H9 (cell line): ENCODE data around the gene CDK6. TPM values are rescaled to one million over a fixed set of nuclear protein-coding genes. Genes with fewer than 3 reads are reported as not detected.

Experiments
- DNase-seq: peaks from one replicate; pipeline ENCODE4 v3.0.0-alpha.2; 2017
- H2AFZ ChIP-seq: one replicate; pipeline ENCODE4 v1.6.1; 2013; ENCODE audit warnings: mild to moderate bottlenecking, low read length, control low read depth, moderate library complexity
- H2AK5ac ChIP-seq: 2 replicates; pipeline ENCODE4 v1.6.1; 2013; ENCODE audit warnings: low read length, control low read depth, mixed read lengths; ENCODE audit not compliant: insufficient read length
- H2BK120ac ChIP-seq: one replicate; pipeline ENCODE4 v1.6.1; 2013; ENCODE audit warnings: low read depth, mild to moderate bottlenecking, low read length, control low read depth, inconsistent platforms; ENCODE audit not compliant: poor library complexity, severe bottlenecking
- H2BK12ac ChIP-seq: 2 replicates; pipeline ENCODE4 v1.6.1; 2013; ENCODE audit warnings: low read length, control low read depth, mixed read lengths, low read depth; ENCODE audit not compliant: insufficient read length
- H2BK15ac ChIP-seq: 2 replicates; pipeline ENCODE4 v1.6.1; 2013; ENCODE audit warnings: low read depth, low read length, control low read depth
- H2BK20ac ChIP-seq: one replicate; pipeline ENCODE4 v1.6.1; 2013; ENCODE audit warnings: low read depth, mild to moderate bottlenecking, low read length, control low read depth, inconsistent platforms; ENCODE audit not compliant: poor library complexity, severe bottlenecking
- H2BK5ac ChIP-seq: 2 replicates; pipeline ENCODE4 v1.6.1; 2013; ENCODE audit warnings: low read length, control low read depth, mixed read lengths; ENCODE audit not compliant: insufficient read length
- H3K14ac ChIP-seq: 2 replicates; pipeline ENCODE4 v1.6.1; 2013; ENCODE audit warnings: low read length, control low read depth; ENCODE audit not compliant: insufficient read depth
- H3K18ac ChIP-seq: 2 replicates; pipeline ENCODE4 v1.6.1; 2013; ENCODE audit warnings: low read depth, mild to moderate bottlenecking, mixed read lengths, low read length, control low read depth; ENCODE audit not compliant: insufficient read length
- H3K23ac ChIP-seq: 2 replicates; pipeline ENCODE4 v1.6.1; 2013; ENCODE audit warnings: low read length, control low read depth, mixed read lengths, low read depth; ENCODE audit not compliant: insufficient read length
- H3K23me2 ChIP-seq: 2 replicates; pipeline ENCODE4 v1.6.1; 2013; ENCODE audit warnings: low read depth, mild to moderate bottlenecking, mixed read lengths, low read length, control low read depth; ENCODE audit not compliant: insufficient read length, poor library complexity, severe bottlenecking
- H3K27ac ChIP-seq: 2 replicates; pipeline ENCODE4 v1.5.1; 2013; ENCODE audit warnings: low read length, control low read depth, mixed read lengths, low read depth; ENCODE audit not compliant: insufficient read length
- H3K27me3 ChIP-seq: 2 replicates; pipeline ENCODE4 v1.6.1; 2013; ENCODE audit warnings: low read length, control low read depth, inconsistent platforms; ENCODE audit not compliant: insufficient read depth
- H3K4ac ChIP-seq: 2 replicates; pipeline ENCODE4 v1.6.1; 2013; ENCODE audit warnings: low read depth, mild to moderate bottlenecking, control low read depth, inconsistent platforms, low read length, moderate library complexity
- H3K4me1 ChIP-seq: 2 replicates; pipeline ENCODE4 v1.6.1; 2013; ENCODE audit warnings: low read length, control low read depth, inconsistent platforms; ENCODE audit not compliant: insufficient read depth
- H3K4me2 ChIP-seq: 2 replicates; pipeline ENCODE4 v1.6.1; 2013; ENCODE audit warnings: low read length, control low read depth, mixed read lengths; ENCODE audit not compliant: insufficient read length, insufficient read depth
- H3K56ac ChIP-seq: 2 replicates; pipeline ENCODE4 v1.6.1; 2013; ENCODE audit warnings: low read depth, mild to moderate bottlenecking, mixed read lengths, low read length, control low read depth; ENCODE audit not compliant: insufficient read length
- H3K79me1 ChIP-seq: 2 replicates; pipeline ENCODE4 v1.6.1; 2013; ENCODE audit warnings: low read depth, mild to moderate bottlenecking, moderate library complexity, low read length, control low read depth, inconsistent platforms; ENCODE audit not compliant: insufficient read depth, poor library complexity, severe bottlenecking
- H3K79me2 ChIP-seq: 2 replicates; pipeline ENCODE4 v1.6.1; 2013; ENCODE audit warnings: low read length, control low read depth, inconsistent platforms; ENCODE audit not compliant: insufficient read depth
- H3K9ac ChIP-seq: 2 replicates; pipeline ENCODE4 v1.6.1; 2013; ENCODE audit warnings: low read length, control low read depth, mixed read lengths; ENCODE audit not compliant: insufficient read length; ENCODE audit errors: extremely low read depth
- H3K9me3 ChIP-seq: one replicate; pipeline ENCODE4 v1.6.1; 2013; ENCODE audit warnings: low read depth, low read length, inconsistent platforms; ENCODE audit not compliant: control insufficient read depth
- H3T11ph ChIP-seq: one replicate; pipeline ENCODE4 v1.6.1; 2013; ENCODE audit warnings: mild to moderate bottlenecking, low read length, control low read depth, inconsistent platforms
- H4K20me1 ChIP-seq: one replicate; pipeline ENCODE4 v1.6.1; 2013; ENCODE audit not compliant: control insufficient read depth, insufficient read length, insufficient read depth
- H4K5ac ChIP-seq: 2 replicates; pipeline ENCODE4 v1.6.1; 2013; ENCODE audit warnings: low read depth, mild to moderate bottlenecking, mixed read lengths, low read length, control low read depth; ENCODE audit not compliant: insufficient read length
- H4K8ac ChIP-seq: replicated peaks from 2 replicates; pipeline ENCODE4 v1.6.1; 2013; ENCODE audit warnings: low read length, control low read depth, mixed read lengths, low read depth; ENCODE audit not compliant: insufficient read length
- H4K91ac ChIP-seq: 2 replicates; pipeline ENCODE4 v1.6.1; 2013; ENCODE audit warnings: low read depth, mild to moderate bottlenecking, moderate library complexity, mixed read lengths, low read length, control low read depth; ENCODE audit not compliant: insufficient read length
- H3K27ac Mint-ChIP-seq, 3 experiments: 2 replicates in 2 of 3; 3 replicates in 1 of 3; pipeline ENCODE4 v1.8.0; 2020 to 2021; ENCODE audit warnings: mixed read lengths in 3 of 3, mild to moderate bottlenecking in 1 of 3, moderate library complexity in 1 of 3
- H3K27me3 Mint-ChIP-seq: 2 replicates; pipeline ENCODE4 v1.8.0; 2021; ENCODE audit warnings: low read depth, mild to moderate bottlenecking, moderate library complexity, mixed read lengths
- H3K36me3 Mint-ChIP-seq, 3 experiments: 2 replicates in 2 of 3; 3 replicates in 1 of 3; pipeline ENCODE4 v1.8.0; 2020 to 2021; ENCODE audit warnings: low read depth in 3 of 3, mixed read lengths in 3 of 3; ENCODE audit not compliant: insufficient read depth in 1 of 3
- H3K4me1 Mint-ChIP-seq, 2 experiments: 2 replicates each; pipeline ENCODE4 v1.8.0; 2020; ENCODE audit warnings: mixed read lengths in 2 of 2
- H3K4me3 Mint-ChIP-seq, 2 experiments: 2 replicates in 1 of 2; 3 replicates in 1 of 2; pipeline ENCODE4 v1.8.0; 2020 to 2021; ENCODE audit warnings: mild to moderate bottlenecking in 2 of 2, mixed read lengths in 2 of 2, moderate library complexity in 1 of 2
- H3K9me3 Mint-ChIP-seq, 2 experiments: 2 replicates in 1 of 2; 3 replicates in 1 of 2; pipeline ENCODE4 v1.8.0; 2020; ENCODE audit warnings: mild to moderate bottlenecking in 2 of 2, mixed read lengths in 2 of 2, moderate library complexity in 1 of 2
- WGBS: extraction: QIAGEN DNeasy Blood & Tissue Kit; methylation state at CpG from one replicate; pipeline ENCODE4 v1.1.7; 2013; ENCODE audit warnings: missing lambda C conversion rate, low lambda C conversion rate, mixed read lengths; ENCODE audit not compliant: insufficient read length; ENCODE audit errors: extremely low coverage; 5-methylcytosine and 5-hydroxymethylcytosine counted together
- total RNA-seq: library from RNA; stranded (reverse); gene quantifications from 2 replicates; pipeline ENCODE4 v1.2.1, GENCODE V29; 2021
- TF ChIP-seq, protein P1 (sequence below): fragments of 200-600 bp; sonication (generic); conservative IDR thresholded peaks from 3 replicates; pipeline ENCODE4 v1.8.0; 2021; ENCODE audit warnings: antibody characterized with exemption, mild to moderate bottlenecking

The CDK6 gene
- total RNA-seq, 1 experiment from 2014 or later = 30.0 TPM

GRCh38 chr7:92729751-92730150 lies 106.6 kb downstream of the CDK6 start:
- H3K4me1 ChIP-seq = no peaks in the 10 kb centered on the region
- H3K4me1 Mint-ChIP-seq = peaks cover 6% of the 10 kb centered on the region in 2 experiments; a peak in 3 of 4 replicates
- no peaks in the 10 kb centered on the region for H4K20me1 ChIP-seq
- H3K4ac ChIP-seq = no peak overlapping the region
- no peak overlapping the region for H3K56ac ChIP-seq
- H2BK12ac ChIP-seq = no peak overlapping the region
- no peak overlapping the region for H3K9ac ChIP-seq
- peaks cover 0 to 4% (median 0%) of the 10 kb centered on the region in 3 experiments; a peak in 2 of 7 replicates for H3K36me3 Mint-ChIP-seq
- H3K27ac ChIP-seq = no peak overlapping the region
- no peak overlapping the region for H2BK20ac ChIP-seq
- H3K4me2 ChIP-seq = no peak overlapping the region
- H2AK5ac ChIP-seq = no peak overlapping the region
- H3K27me3 Mint-ChIP-seq = peaks cover 5% of the 10 kb centered on the region
- no peak overlapping the region for H2BK15ac ChIP-seq
- H3K79me2 ChIP-seq = no peaks in the 10 kb centered on the region
- H3K18ac ChIP-seq = no peak overlapping the region
- H3T11ph ChIP-seq = no peak overlapping the region
- H3K23me2 ChIP-seq = no peaks in the 10 kb centered on the region
- H3K14ac ChIP-seq = no peak overlapping the region
- no CpG with 5 or more reads among the region's 2 CpGs for WGBS
- H2AFZ ChIP-seq = no peak overlapping the region
- H3K4me3 Mint-ChIP-seq = no peak overlapping the region
- no peaks in the 10 kb centered on the region for H3K79me1 ChIP-seq
- no peak overlapping the region for H2BK5ac ChIP-seq
- TF ChIP-seq, protein P1, sequence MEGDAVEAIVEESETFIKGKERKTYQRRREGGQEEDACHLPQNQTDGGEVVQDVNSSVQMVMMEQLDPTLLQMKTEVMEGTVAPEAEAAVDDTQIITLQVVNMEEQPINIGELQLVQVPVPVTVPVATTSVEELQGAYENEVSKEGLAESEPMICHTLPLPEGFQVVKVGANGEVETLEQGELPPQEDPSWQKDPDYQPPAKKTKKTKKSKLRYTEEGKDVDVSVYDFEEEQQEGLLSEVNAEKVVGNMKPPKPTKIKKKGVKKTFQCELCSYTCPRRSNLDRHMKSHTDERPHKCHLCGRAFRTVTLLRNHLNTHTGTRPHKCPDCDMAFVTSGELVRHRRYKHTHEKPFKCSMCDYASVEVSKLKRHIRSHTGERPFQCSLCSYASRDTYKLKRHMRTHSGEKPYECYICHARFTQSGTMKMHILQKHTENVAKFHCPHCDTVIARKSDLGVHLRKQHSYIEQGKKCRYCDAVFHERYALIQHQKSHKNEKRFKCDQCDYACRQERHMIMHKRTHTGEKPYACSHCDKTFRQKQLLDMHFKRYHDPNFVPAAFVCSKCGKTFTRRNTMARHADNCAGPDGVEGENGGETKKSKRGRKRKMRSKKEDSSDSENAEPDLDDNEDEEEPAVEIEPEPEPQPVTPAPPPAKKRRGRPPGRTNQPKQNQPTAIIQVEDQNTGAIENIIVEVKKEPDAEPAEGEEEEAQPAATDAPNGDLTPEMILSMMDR = no peak
- H4K8ac ChIP-seq = no peak overlapping the region
- no peak overlapping the region for H2BK120ac ChIP-seq
- H3K27me3 ChIP-seq = no peaks in the 10 kb centered on the region
- H3K27ac Mint-ChIP-seq = no peak overlapping the region
- H3K9me3 Mint-ChIP-seq = no peaks in the 10 kb centered on the region
- DNase-seq = no peak
- no peak overlapping the region for H4K91ac ChIP-seq
- no peak overlapping the region for H4K5ac ChIP-seq
- H3K9me3 ChIP-seq = no peaks in the 10 kb centered on the region
- no peak overlapping the region for H3K23ac ChIP-seq
